HepG2 (cell line): ENCODE data around the gene RBM12. TPM values are rescaled to one million over a fixed set of nuclear protein-coding genes. Genes with fewer than 3 reads are reported as not detected.
A peak's percentile ranks its signal among the peaks of the same experiment; 100 is the strongest.

ENCODE experiments used
- ATF5 ChIP-seq: sonication (generic); formaldehyde crosslinking; IDR thresholded peaks from 2 replicates; pipeline ENCODE4 v1.4.0; 2020; ENCODE audit warnings: mild to moderate bottlenecking, low read depth, missing genetic modification reagents
- ATM ChIP-seq: fragments of 450-650 bp; IDR thresholded peaks from 2 replicates; pipeline ENCODE4 v1.7.1; 2017; ENCODE audit warnings: mild to moderate bottlenecking, borderline replicate concordance
- ATRX ChIP-seq: sonication (generic); formaldehyde crosslinking; IDR thresholded peaks from 2 replicates; pipeline ENCODE4 v1.4.0; 2020; ENCODE audit warnings: missing genetic modification reagents, borderline replicate concordance
- CBFB ChIP-seq: sonication (generic); formaldehyde crosslinking; IDR thresholded peaks from 2 replicates; pipeline ENCODE4 v1.4.0; 2020; ENCODE audit warnings: missing genetic modification reagents
- CCDC6 ChIP-seq: sonication (generic); formaldehyde crosslinking; IDR thresholded peaks from 2 replicates; pipeline ENCODE4 v1.8.1; 2022; ENCODE audit warnings: mild to moderate bottlenecking, missing genetic modification reagents, moderate library complexity
- CEBPZ ChIP-seq: IDR thresholded peaks from 2 replicates; pipeline ENCODE4 v1.6.1; 2012; ENCODE audit warnings: low read length, improper control_type of control experiment
- CENPBD1 ChIP-seq: sonication (generic); formaldehyde crosslinking; IDR thresholded peaks from 2 replicates; pipeline ENCODE4 v1.8.0; 2022; ENCODE audit warnings: missing genetic modification reagents, low read depth, mild to moderate bottlenecking, borderline replicate concordance
- CHCHD3 ChIP-seq: sonication (generic); formaldehyde crosslinking; IDR thresholded peaks from 2 replicates; pipeline ENCODE4 v1.8.0; 2022; ENCODE audit warnings: mild to moderate bottlenecking, missing genetic modification reagents, moderate library complexity
- FOXP1 ChIP-seq, 2 experiments: fragments of 450-650 bp in 1 of 2; IDR thresholded peaks; 2 replicates each; pipeline ENCODE4 v1.6.1; 2017 to 2018; ENCODE audit warnings: antibody characterized with exemption in 1 of 2
- HNRNPH1 ChIP-seq: fragments of 200-400 bp; formaldehyde crosslinking; optimal IDR thresholded peaks from 2 replicates; pipeline ENCODE3; 2017; ENCODE audit warnings: mild to moderate bottlenecking, low read depth, low read length
- HNRNPLL ChIP-seq: fragments of 200-400 bp; formaldehyde crosslinking; IDR thresholded peaks from 2 replicates; pipeline ENCODE4 v1.6.1; 2017; ENCODE audit warnings: mild to moderate bottlenecking, low read depth, low read length; ENCODE audit not compliant: poor library complexity, severe bottlenecking
- JUNB ChIP-seq: sonication (generic); formaldehyde crosslinking; IDR thresholded peaks from 2 replicates; pipeline ENCODE4 v1.8.0; 2022; ENCODE audit warnings: missing genetic modification reagents, mild to moderate bottlenecking, borderline replicate concordance
- KDM2A ChIP-seq: sonication (generic); formaldehyde crosslinking; IDR thresholded peaks from 2 replicates; pipeline ENCODE4 v1.4.0; 2020; ENCODE audit warnings: low read depth, missing genetic modification reagents, borderline replicate concordance
- LBX2 ChIP-seq: sonication (generic); formaldehyde crosslinking; IDR thresholded peaks from 2 replicates; pipeline ENCODE4 v1.5.0; 2020; ENCODE audit warnings: missing genetic modification reagents, mild to moderate bottlenecking, borderline replicate concordance
- NFE2L1 ChIP-seq: sonication (generic); formaldehyde crosslinking; IDR thresholded peaks from 2 replicates; pipeline ENCODE4 v1.4.0; 2020; ENCODE audit warnings: missing genetic modification reagents, mild to moderate bottlenecking, borderline replicate concordance
- PBX2 ChIP-seq: IDR thresholded peaks from 2 replicates; pipeline ENCODE4 v1.6.1; 2016; ENCODE audit warnings: control low read depth
- WIZ ChIP-seq: sonication (generic); formaldehyde crosslinking; IDR thresholded peaks from 2 replicates; pipeline ENCODE4 v1.5.1; 2020; ENCODE audit warnings: mild to moderate bottlenecking, missing genetic modification reagents
- ZNF20 ChIP-seq: sonication (generic); formaldehyde crosslinking; IDR thresholded peaks from 2 replicates; pipeline ENCODE4 v1.4.0; 2020; ENCODE audit warnings: mild to moderate bottlenecking, moderate library complexity, missing genetic modification reagents
- ZNF354B ChIP-seq: sonication (generic); formaldehyde crosslinking; IDR thresholded peaks from 2 replicates; pipeline ENCODE4 v1.8.0; 2022; ENCODE audit warnings: mild to moderate bottlenecking, missing genetic modification reagents
- ZNF546 ChIP-seq: sonication (generic); formaldehyde crosslinking; conservative IDR thresholded peaks from 2 replicates; pipeline ENCODE4 v1.8.1; 2023; ENCODE audit warnings: mild to moderate bottlenecking, missing genetic modification reagents
- ZNF790 ChIP-seq: sonication (generic); formaldehyde crosslinking; IDR thresholded peaks from 2 replicates; pipeline ENCODE4 v1.8.0; 2022; ENCODE audit warnings: missing genetic modification reagents, mild to moderate bottlenecking, borderline replicate concordance
- ZNF839 ChIP-seq: sonication (generic); formaldehyde crosslinking; IDR thresholded peaks from 2 replicates; pipeline ENCODE4 v1.4.0; 2020; ENCODE audit warnings: missing genetic modification reagents, mild to moderate bottlenecking, borderline replicate concordance
- ZSCAN25 ChIP-seq: sonication (generic); formaldehyde crosslinking; IDR thresholded peaks from 2 replicates; pipeline ENCODE4 v1.8.0; 2022; ENCODE audit warnings: mild to moderate bottlenecking, missing genetic modification reagents
- polyA plus RNA-seq, 8 experiments: library from polyadenylated mRNA; depleted of rRNA in 3 of 8; stranded (reverse) in 7 of 8; unstranded in 1 of 8; fragments of >200 nt; fragmentation: Illumina TruSeq in 4 of 8; extraction: Trizol in 4 of 8; gene quantifications; 2 replicates each; pipeline versions ENCODE4 v1.2.1 to v1.2.3, GENCODE V29; 2011 to 2016; ENCODE audit warnings: low read depth in 4 of 8, missing spikeins in 1 of 8, mixed read lengths in 1 of 8; ENCODE audit not compliant: insufficient read depth in 1 of 8
- total RNA-seq, 5 experiments: library from RNA; depleted of rRNA; stranded (reverse); fragments of >200 nt; fragmentation: Illumina TruSeq; extraction: Trizol; gene quantifications; 2 replicates each; pipeline ENCODE4 v1.2.3, GENCODE V29; 2016; ENCODE audit warnings: low read depth in 1 of 5

RBM12 gene
- total and polyA plus RNA-seq, 2 of the 13 experiments (the other 11 are each of a cell fraction or from before 2014, with no cell fraction given): 97.9 to 104 TPM

- TF ChIP-seq ZNF20 (CRISPR knock-in tag): no peak; the same call in none of the 2 replicates
- peak; percentile 93 for TF ChIP-seq CCDC6 (CRISPR knock-in tag)
- TF ChIP-seq ATRX (CRISPR knock-in tag): 0 out of 2 replicates have a peak, but pooled peaks have one; percentile 36
- peak; percentile 99 for TF ChIP-seq CENPBD1 (CRISPR knock-in tag)
- TF ChIP-seq ZSCAN25: peak; percentile 83; the same call in 1 of the 2 replicates
- peak; percentile 78 for TF ChIP-seq HNRNPLL
- TF ChIP-seq ZNF546 (CRISPR knock-in tag): peak; percentile 99
- no peak; the same call in 1 of the 2 replicates for TF ChIP-seq ATF5
- no peak for TF ChIP-seq HNRNPH1
- peak; percentile 62; the same call in 1 of the 2 replicates for TF ChIP-seq ZNF839 (CRISPR knock-in tag)
- no peak for TF ChIP-seq PBX2 (CRISPR knock-in tag)
- peak; percentile 97 for TF ChIP-seq ZNF790 (CRISPR knock-in tag)
- TF ChIP-seq CBFB (CRISPR knock-in tag): 0 out of 2 replicates have a peak, but pooled peaks have one; percentile 28
- TF ChIP-seq KDM2A: peak; percentile 96
- TF ChIP-seq LBX2 (CRISPR knock-in tag): peak; percentile 98
- TF ChIP-seq CEBPZ: no peak
- peak; percentile 93; the same call in 1 of the 2 replicates for TF ChIP-seq NFE2L1 (CRISPR knock-in tag)
- no peak for TF ChIP-seq FOXP1 (IDR thresholded peaks at IDR 0.05)
- no peak for TF ChIP-seq FOXP1 (CRISPR knock-in tag; IDR thresholded peaks at IDR 0.05)
- peak; percentile 87 for TF ChIP-seq ZNF354B (CRISPR knock-in tag)
- no peak for TF ChIP-seq ATM
- peak; percentile 83 for TF ChIP-seq JUNB (CRISPR knock-in tag)
- TF ChIP-seq WIZ: peak; percentile 91; the same call in 1 of the 2 replicates
- TF ChIP-seq CHCHD3 (CRISPR knock-in tag): no peak; the same call in none of the 2 replicates
These were observed 48.8 kb downstream of the RBM12 start, which contains the start of gene SPAG4 (continued) for GRCh38 chr20:35615667-35616464.
